Heart left ventricle (tissue), 16 donors: ENCODE results near the gene HNRNPA2B1. TPM values are rescaled to one million over a fixed set of nuclear protein-coding genes. Genes with fewer than 3 reads are reported as not detected.

Experiments
- ATAC-seq, 4 donors: fragments of 200-7000 bp; cut with Tn5 transposase; one replicate each; pipeline ENCODE4 v1.9.1; 2020 to 2022; ENCODE audit warnings: moderate library complexity in 4 of 4, mild to moderate bottlenecking in 3 of 4, moderate number of reproducible peaks in 1 of 4
- DNase-seq, 5 donors: peaks; one replicate each; pipeline ENCODE4 v3.0.0-alpha.2; 2020
- H3K27ac ChIP-seq, 12 donors: fragments of 200-600 bp; sonication (generic) in 4 of 12; one replicate each; pipeline versions ENCODE4 v1.5.0 to v1.8.0; 2016 to 2022; ENCODE audit warnings: mild to moderate bottlenecking in 2 of 12
- H3K27me3 ChIP-seq, 9 donors: fragments of 200-600 bp; sonication (generic) in 2 of 9; one replicate each; pipeline versions ENCODE4 v1.5.1 to v1.8.0; 2016 to 2022; ENCODE audit warnings: mild to moderate bottlenecking in 3 of 9
- H3K36me3 ChIP-seq, 9 donors: fragments of 200-600 bp; sonication (generic) in 2 of 9; one replicate each; pipeline versions ENCODE4 v1.5.0 to v1.8.0; 2018 to 2022; ENCODE audit warnings: mild to moderate bottlenecking in 2 of 9
- H3K4me1 ChIP-seq, 12 donors: fragments of 200-600 bp; sonication (generic) in 4 of 12; one replicate each; pipeline versions ENCODE4 v1.5.0 to v1.8.0; 2016 to 2022; ENCODE audit warnings: mild to moderate bottlenecking in 3 of 12
- H3K4me3 ChIP-seq, 12 donors: fragments of 200-600 bp; sonication (generic) in 4 of 12; one replicate each; pipeline versions ENCODE4 v1.5.0 to v1.8.0; 2017 to 2022; ENCODE audit warnings: mild to moderate bottlenecking in 9 of 12, moderate library complexity in 4 of 12
- H3K9me3 ChIP-seq, 12 donors: fragments of 200-600 bp; sonication (generic) in 4 of 12; one replicate each; pipeline versions ENCODE4 v1.5.0 to v1.8.0; 2016 to 2022; ENCODE audit warnings: mild to moderate bottlenecking in 1 of 12
- POLR2A ChIP-seq, 2 donors: fragments of 450-650 bp; IDR thresholded peaks; one replicate each; pipeline ENCODE4 v1.6.1; 2017; ENCODE audit warnings: antibody characterized with exemption in 2 of 2, mild to moderate bottlenecking in 2 of 2, moderate library complexity in 2 of 2
- WGBS, 4 donors: extraction: QIAGEN DNeasy Blood & Tissue Kit in 2 of 4; methylation state at CpG; one replicate each; pipeline versions ENCODE4 v1.1.5 to v1.1.7; 2013 to 2018; 5-methylcytosine and 5-hydroxymethylcytosine counted together
- intact Hi-C, 10 donors: fragments of 100-400 bp; cut with DNase I; formaldehyde crosslinking; loops; one replicate each; pipeline versions ENCODE4 v1.11.1 to v1.14.2; 2022
- polyA plus RNA-seq, 2 donors: library from polyadenylated mRNA; stranded (reverse); fragments of 200-250 nt; gene quantifications; one replicate each; pipeline ENCODE4 v1.2.3, GENCODE V29; 2013
- total RNA-seq, 9 donors: library from RNA; depleted of rRNA in 2 of 9; stranded (reverse); fragments of >200 nt in 2 of 9; fragmentation: NEBNext Ultra II Directional in 3 of 9; extraction: Animal tissue kit (Norgen Biotek cat#: 25700) in 3 of 9; gene quantifications; one replicate each; pipeline versions ENCODE4 v1.1.0 to v1.2.4, GENCODE V29; 2016 to 2023
- TF ChIP-seq, protein P1 (sequence below), 12 donors: fragments of 200-600 bp; sonication (generic) in 4 of 12; IDR thresholded peaks; one replicate each; pipeline versions ENCODE4 v1.5.0 to v1.8.0; 2018 to 2022; ENCODE audit warnings: antibody characterized with exemption in 12 of 12, mild to moderate bottlenecking in 5 of 12
- donor health status: ischemic (EF 13 %, LVEDD 7.1; RV severe dilation, severe dysfunction).
- donor health status: healthy with polysubstance abuse.
- donor health status: DM: no; HTN: yes; CAD: no.
- donor health status: DM: no; HTN: no; CAD: no.
- donor health status: ischemic (EF 25% LVEDD 6.9; RV normal size, moderate dysfunction).
- donor health status: ischemic (EF 25% LVEDD 5.7; RV mildly dilated, moderate dysfunction).
- donor health status: healthy.
- donor health status: DM: yes; HTN: yes; CAD: no.
- donor health status: ischemic (EF 35%, LVEDD 5.7; RV mildly dilated, moderate dysfunction).
- donor health status: nonischemic (EF 11% LVEDD 7.7; RV severe dilation, severe dysfunction).
- donor health status: DM: yes; HTN: yes; CAD: no.
- donor health status: PGD.
- donor health status: ischemic (EF 29% LVEDD 5.4; RV normal size, mild dysfunction).
- donor health status: nonischemic (EF 23%, LVEDD 6.1; RV moderate dilation, normal function).

The HNRNPA2B1 gene
- total and polyA plus RNA-seq, 11 donors = 142 to 732 (median 378) TPM

DNA sequence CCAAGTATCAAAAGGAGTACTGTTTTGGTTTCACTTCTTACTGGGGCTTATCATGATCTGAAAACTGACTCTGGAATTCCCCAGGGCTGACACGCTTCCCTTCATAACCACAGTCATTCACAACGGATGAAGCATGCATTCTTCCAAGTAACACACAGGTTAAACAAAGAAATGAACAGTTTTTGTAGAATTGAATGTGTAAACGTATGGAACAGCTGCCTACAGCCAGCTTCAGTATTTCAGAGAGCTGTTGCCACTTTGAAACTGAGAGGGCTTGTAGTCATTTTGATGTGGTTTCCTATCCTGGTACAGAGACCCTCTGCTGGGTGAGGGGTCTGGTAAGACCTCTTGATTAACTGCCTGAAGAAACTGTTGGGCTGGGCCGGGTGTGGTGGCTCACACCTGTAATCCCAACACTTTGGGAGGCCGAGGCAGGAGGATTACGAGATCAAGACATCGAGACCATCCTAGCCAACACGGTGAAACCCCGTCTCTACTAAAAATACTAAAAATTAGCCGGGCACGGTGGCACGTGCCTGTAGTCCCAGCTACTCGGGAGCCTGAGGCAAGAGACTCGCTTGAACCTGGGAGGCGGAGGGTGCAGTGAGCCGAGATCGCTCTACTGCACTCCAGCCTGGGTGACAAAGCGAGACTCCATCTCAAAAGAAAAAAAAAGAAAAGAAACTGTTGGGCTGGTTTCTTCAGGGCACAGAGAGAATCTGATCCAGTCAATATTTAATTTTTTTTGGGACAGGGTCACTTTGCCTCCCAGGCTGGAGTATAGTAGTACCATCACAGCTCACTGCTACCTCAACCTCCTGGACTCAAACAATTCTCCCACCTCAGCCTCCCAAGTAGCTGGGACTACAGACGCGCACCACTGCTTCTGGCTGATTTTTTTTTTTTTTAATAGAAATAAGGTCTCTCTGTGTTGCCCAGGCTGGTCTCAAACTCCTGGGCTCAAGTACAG is 43.8 kb downstream of the HNRNPA2B1 start:
- intact Hi-C loops = loop anchor here in 1 of 10 donors (5.0 kb wide), 1 partner anchor 41 kb away; no protein-coding TSS in a partner anchor
- WGBS, 4 donors = 79 to 81% (median 79%) methylated on average over 19 to 20 of the region's 20 CpGs
- no peak for DNase-seq
- Histone ChIP-seq H3K36me3 (no peaks in the 10 kb centered on the region), H3K4me1 (peaks cover 0 to 45% (median 0%) of the 10 kb centered on the region in 12 donors), H3K27me3 (peaks cover 0 to 24% (median 17%) of the 10 kb centered on the region in 9 donors), H3K27ac (peak overlapping the region in 1 of 12 donors; percentile 80), H3K9me3 (no peaks in the 10 kb centered on the region), H3K4me3 (peak overlapping the region in 5 of 12 donors; percentile 5 to 23 (median 11))
- TF ChIP-seq POLR2A (IDR thresholded peaks at IDR 0.05) = no peak
- peak in 1 of 4 donors; percentile 58 for ATAC-seq

DNA sequence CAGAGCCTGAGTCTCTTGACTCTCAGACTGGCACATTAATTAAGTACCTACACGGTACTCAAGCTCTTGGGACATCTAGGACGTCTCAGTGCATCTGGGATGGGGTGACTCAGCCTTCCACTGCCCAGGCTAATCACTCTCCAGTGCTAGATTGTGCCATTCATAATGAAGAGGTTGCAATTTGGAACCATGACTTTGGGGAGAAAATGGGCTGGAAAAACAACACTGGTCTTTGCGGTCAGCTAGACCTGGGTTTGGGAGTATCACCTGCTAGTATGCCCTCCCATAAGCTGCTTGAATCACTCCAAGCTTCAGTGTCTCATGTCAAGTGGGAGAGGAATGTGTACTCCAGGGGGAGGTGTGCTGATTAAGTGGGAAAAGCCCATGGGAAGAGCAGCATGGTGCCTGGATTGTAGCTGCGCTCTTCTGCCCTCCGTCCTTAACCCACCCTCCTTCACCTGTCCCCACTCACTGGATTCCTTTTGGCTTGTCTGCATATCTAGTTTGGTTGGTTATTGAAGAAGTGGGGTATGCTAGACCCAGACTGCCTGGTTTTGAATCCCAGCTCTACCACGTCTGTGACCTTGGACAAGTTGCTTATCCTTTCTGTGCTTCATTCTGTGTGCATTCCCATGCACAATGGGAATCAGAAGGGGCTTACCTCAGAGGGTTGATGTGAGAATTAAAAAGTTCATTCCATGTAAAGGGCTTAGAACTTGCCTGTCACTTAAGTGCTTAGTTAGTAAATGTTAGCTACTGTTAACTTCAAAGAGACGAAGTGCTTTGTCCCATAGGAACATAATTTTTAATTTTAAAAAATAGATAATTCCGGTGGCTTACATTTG is 44.8 kb downstream of the HNRNPA2B1 start:
- Histone ChIP-seq H3K9me3 (no peaks in the 10 kb centered on the region), H3K27ac (peak overlapping the region in 3 of 12 donors; percentile 2 to 80 (median 30)), H3K4me3 (peak overlapping the region in 4 of 12 donors; percentile 5 to 23 (median 12)), H3K36me3 (no peaks in the 10 kb centered on the region), H3K27me3 (peaks cover 0 to 31% (median 19%) of the 10 kb centered on the region in 9 donors), H3K4me1 (peaks cover 0 to 45% (median 0%) of the 10 kb centered on the region in 12 donors)
- no peak for ATAC-seq
- intact Hi-C loops = loop anchor here in 1 of 10 donors (5.0 kb wide), 1 partner anchor 42 kb away; no protein-coding TSS in a partner anchor
- DNase-seq = no peak
- TF ChIP-seq, protein P1, sequence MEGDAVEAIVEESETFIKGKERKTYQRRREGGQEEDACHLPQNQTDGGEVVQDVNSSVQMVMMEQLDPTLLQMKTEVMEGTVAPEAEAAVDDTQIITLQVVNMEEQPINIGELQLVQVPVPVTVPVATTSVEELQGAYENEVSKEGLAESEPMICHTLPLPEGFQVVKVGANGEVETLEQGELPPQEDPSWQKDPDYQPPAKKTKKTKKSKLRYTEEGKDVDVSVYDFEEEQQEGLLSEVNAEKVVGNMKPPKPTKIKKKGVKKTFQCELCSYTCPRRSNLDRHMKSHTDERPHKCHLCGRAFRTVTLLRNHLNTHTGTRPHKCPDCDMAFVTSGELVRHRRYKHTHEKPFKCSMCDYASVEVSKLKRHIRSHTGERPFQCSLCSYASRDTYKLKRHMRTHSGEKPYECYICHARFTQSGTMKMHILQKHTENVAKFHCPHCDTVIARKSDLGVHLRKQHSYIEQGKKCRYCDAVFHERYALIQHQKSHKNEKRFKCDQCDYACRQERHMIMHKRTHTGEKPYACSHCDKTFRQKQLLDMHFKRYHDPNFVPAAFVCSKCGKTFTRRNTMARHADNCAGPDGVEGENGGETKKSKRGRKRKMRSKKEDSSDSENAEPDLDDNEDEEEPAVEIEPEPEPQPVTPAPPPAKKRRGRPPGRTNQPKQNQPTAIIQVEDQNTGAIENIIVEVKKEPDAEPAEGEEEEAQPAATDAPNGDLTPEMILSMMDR (IDR thresholded peaks at IDR 0.05) = no peak
- TF ChIP-seq POLR2A (IDR thresholded peaks at IDR 0.05) = no peak
- WGBS, 4 donors = 49 to 55% (median 53%) methylated on average over 8 of the region's 8 CpGs

DNA sequence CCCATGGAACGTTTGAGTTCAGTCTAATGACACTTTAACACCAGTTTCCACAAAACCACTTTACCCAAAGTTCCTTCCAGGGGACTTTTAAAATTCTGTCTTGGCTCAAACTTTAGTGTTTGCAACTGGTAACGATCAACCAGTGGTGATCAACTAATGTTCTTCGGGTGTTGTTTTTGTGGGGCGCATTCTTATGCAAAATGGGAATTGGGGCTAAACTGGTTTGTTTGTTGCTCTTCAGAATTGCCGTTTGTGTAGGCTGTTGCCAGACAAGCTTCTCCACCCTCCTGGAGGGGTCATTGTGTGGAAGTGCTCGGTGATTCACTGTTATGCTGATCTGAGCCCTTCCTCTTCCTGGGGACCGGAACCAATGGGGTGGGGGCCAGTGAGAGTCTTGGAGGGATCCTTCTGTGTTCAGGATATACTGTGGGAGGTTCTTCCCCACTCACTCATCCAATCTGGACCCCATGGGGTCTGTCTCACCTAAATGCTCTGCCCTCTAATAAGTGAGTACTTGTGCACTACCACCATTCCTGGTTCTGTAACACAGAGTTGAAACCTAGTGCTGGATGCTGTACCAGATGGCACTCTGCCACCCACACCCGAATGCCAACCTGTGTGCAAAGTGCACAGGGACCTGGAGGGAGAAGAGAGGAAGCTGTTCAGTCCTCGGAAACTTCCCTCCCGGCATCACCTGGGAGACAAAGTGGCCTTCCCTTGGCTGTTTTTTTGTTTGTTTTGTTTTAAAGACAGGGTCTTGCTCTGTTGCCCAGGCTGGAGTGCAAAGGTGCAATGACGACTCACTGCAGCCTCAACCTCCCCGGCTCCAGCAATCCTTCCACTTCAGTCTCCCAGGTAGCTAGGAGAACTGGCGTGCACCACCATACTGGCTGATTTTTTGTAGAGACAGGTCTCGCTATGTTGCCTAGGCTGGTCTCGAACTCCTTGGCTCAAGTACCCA is 46.4 kb downstream of the HNRNPA2B1 start:
- TF ChIP-seq POLR2A (IDR thresholded peaks at IDR 0.05) = peak in 1 of 2 donors; percentile 21
- TF ChIP-seq, protein P1 (IDR thresholded peaks at IDR 0.05) = no peak
- H3K9me3 ChIP-seq = no peaks in the 10 kb centered on the region
- no peaks in the 10 kb centered on the region for H3K36me3 ChIP-seq
- H3K4me1 ChIP-seq = peaks cover 0 to 45% (median 0%) of the 10 kb centered on the region in 12 donors
- H3K27me3 ChIP-seq = peaks cover 0 to 32% (median 19%) of the 10 kb centered on the region in 9 donors
- intact Hi-C loops = loop anchor here in 1 of 10 donors (2.0 kb wide), 1 partner anchor 45 kb away; no protein-coding TSS in a partner anchor
- whole genome bisulfite sequencing, 4 donors = 61 to 68% (median 67%) methylated on average over 15 of the region's 15 CpGs
- ATAC-seq (peak in 3 of 4 donors; percentile 68 to 88 (median 68)), DNase-seq (peak in 4 of 5 donors; percentile 23 to 46 (median 34))
- H3K4me3 ChIP-seq = peak overlapping the region in 5 of 12 donors; percentile 48 to 70 (median 61)
- peak overlapping the region in 2 of 12 donors; percentile 32 to 60 for H3K27ac ChIP-seq
